ENCODE measurements around the gene IL11RA. TPM values are rescaled to one million over a fixed set of nuclear protein-coding genes. Genes with fewer than 3 reads are reported as not detected.
A peak's percentile ranks its signal among the peaks of the same experiment; 100 is the strongest.

Gene IL11RA
- total and polyA plus RNA-seq, 2 donors (not counting 3 experiments of a cell fraction or from before 2014, with no cell fraction given): 15.3 to 18.6 TPM

GRCh38 chr9:34675048-34675714, 23.2 kb downstream of the IL11RA start:
- DNase-seq (ENCODE audit: low read depth, low spot score) (peak; percentile 72), FAIRE-seq (peak; percentile 88)
- dilution Hi-C loops (cut with MboI; ENCODE audit: extremely low pct_ligation_motif_present, low sequenced_read_pairs) (no loop called here), intact Hi-C loops (cut with micrococcal nuclease) (loop anchor here (1.0 to 10.0 kb wide), 3 partner anchors 10 to 310 kb away; partner anchors contain the start of gene DNAJB5)
- no TSS peak for BruUV-seq (replicated peaks)
- POLR2A ChIA-PET: no interaction called here
- Histone ChIP-seq H3K9me3 (replicated peaks; ENCODE audit: control insufficient read depth, insufficient read depth, low read length) (no peaks in the 10 kb centered on the region), H3K4me1 (ENCODE audit: control insufficient read depth, extremely low read depth, insufficient read depth, low read length) (no peaks in the 10 kb centered on the region), H4K20me1 (replicated peaks; ENCODE audit: control insufficient read depth, extremely low read depth, insufficient read depth, low read length) (no peaks in the 10 kb centered on the region), H2AFZ (ENCODE audit: low read depth, low read length) (no peak overlapping the region), H3K27me3 (ENCODE audit: control insufficient read depth in 2 of 2, insufficient read depth in 2 of 2, low read length in 2 of 2) (no peaks in the 10 kb centered on the region), H3K36me3 (ENCODE audit: control insufficient read depth in 2 of 2, extremely low read depth in 1 of 2, insufficient read depth in 2 of 2, low read length in 2 of 2) (no peaks in the 10 kb centered on the region), H3K79me2 (ENCODE audit: control insufficient read depth, insufficient read depth, low read length) (no peaks in the 10 kb centered on the region), H3K4me3 (replicated peaks in 1 of 3; ENCODE audit: insufficient read depth in 1 of 3, low read depth in 1 of 3, low read length in 3 of 3) (no peak overlapping the region), H3K4me2 (ENCODE audit: insufficient read depth, low read length) (no peak overlapping the region), H3K9me1 (replicated peaks; ENCODE audit: control insufficient read depth, extremely low read depth, insufficient read depth, low read length) (no peaks in the 10 kb centered on the region), H3K9ac (replicated peaks; ENCODE audit: extremely low read depth, insufficient read depth, low read length) (no peak overlapping the region), H3K27ac (ENCODE audit: insufficient read depth, low read depth, low read length) (no peak overlapping the region)
- TF ChIP-seq JUN (IDR thresholded peaks at IDR 0.05; ENCODE audit: borderline replicate concordance, insufficient read depth, insufficient read length, low read depth): no peak
- TF ChIP-seq GATA2 (IDR thresholded peaks at IDR 0.05; ENCODE audit: insufficient read depth, insufficient read length, low read depth, low read length): no peak
- TF ChIP-seq CTCF (IDR thresholded peaks at IDR 0.05; ENCODE audit: extremely low read depth in 1 of 2, insufficient read depth in 1 of 2, low read depth in 1 of 2, low read length in 2 of 2): peak; percentile 86 to 94
- TF ChIP-seq POLR2A (IDR thresholded peaks at IDR 0.05; ENCODE audit: low read depth, low read length): no peak
- no peak for TF ChIP-seq MAX (IDR thresholded peaks at IDR 0.05; ENCODE audit: insufficient read depth, insufficient read length)
- CTCF ChIA-PET: interaction anchor here (1.1 to 6.2 kb wide), 7 partner anchors 10 to 310 kb away, joined by 3 to 92 read pairs (median 4); no protein-coding TSS in a partner anchor
